Sigmoid colon (tissue), 4 donors: ENCODE data around the gene GRIP1.

Experiments used
- EP300 ChIP-seq, 4 donors: sonication (generic); formaldehyde crosslinking; IDR thresholded peaks; one replicate each; pipeline ENCODE4 v1.6.1; 2017; ENCODE audit warnings: antibody characterized with exemption in 4 of 4
- POLR2AphosphoS5 ChIP-seq, 4 donors: sonication (generic); formaldehyde crosslinking; IDR thresholded peaks; one replicate each; pipeline ENCODE4 v1.6.1; 2017; ENCODE audit warnings: antibody characterized with exemption in 4 of 4
- TF ChIP-seq, protein P1 (sequence below), 4 experiments: fragments of 450-650 bp in 3 of 4; fragments of 200-600 bp in 1 of 4; IDR thresholded peaks; one replicate each; pipeline ENCODE4 v1.5.1; 2016 to 2019; ENCODE audit warnings: antibody characterized with exemption in 4 of 4, mild to moderate bottlenecking in 3 of 4, moderate library complexity in 2 of 4

DNA sequence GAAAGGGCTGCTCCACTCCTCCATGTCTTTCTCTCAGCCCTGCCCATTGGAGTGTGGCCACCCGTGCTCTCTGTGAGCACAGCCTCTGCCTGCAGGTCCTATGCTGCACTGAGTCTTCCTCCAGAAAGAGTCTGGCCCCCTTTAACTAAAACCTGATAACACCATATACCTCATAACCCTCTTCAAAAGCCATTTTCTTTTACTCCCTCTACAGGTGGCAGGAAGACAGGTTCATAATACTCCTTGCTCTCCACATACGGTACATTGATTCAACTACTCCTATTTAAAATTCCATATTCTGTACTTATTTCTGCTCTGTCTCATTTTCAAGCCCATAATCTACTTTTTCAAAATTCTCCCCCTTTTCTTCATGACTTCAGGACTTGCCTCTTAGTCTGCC lies 232.6 kb downstream of the GRIP1 start:
- TF ChIP-seq POLR2AphosphoS5 (IDR thresholded peaks at IDR 0.05), result no peak
- TF ChIP-seq, protein P1, sequence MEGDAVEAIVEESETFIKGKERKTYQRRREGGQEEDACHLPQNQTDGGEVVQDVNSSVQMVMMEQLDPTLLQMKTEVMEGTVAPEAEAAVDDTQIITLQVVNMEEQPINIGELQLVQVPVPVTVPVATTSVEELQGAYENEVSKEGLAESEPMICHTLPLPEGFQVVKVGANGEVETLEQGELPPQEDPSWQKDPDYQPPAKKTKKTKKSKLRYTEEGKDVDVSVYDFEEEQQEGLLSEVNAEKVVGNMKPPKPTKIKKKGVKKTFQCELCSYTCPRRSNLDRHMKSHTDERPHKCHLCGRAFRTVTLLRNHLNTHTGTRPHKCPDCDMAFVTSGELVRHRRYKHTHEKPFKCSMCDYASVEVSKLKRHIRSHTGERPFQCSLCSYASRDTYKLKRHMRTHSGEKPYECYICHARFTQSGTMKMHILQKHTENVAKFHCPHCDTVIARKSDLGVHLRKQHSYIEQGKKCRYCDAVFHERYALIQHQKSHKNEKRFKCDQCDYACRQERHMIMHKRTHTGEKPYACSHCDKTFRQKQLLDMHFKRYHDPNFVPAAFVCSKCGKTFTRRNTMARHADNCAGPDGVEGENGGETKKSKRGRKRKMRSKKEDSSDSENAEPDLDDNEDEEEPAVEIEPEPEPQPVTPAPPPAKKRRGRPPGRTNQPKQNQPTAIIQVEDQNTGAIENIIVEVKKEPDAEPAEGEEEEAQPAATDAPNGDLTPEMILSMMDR (IDR thresholded peaks at IDR 0.05), result no peak
- no peak for TF ChIP-seq EP300 (IDR thresholded peaks at IDR 0.05)
